ENCODE results near the gene BICDL2.

BICDL2 gene

GRCh38 chr16:3007059-3007956 lies 29.4 kb downstream of the BICDL2 start:
- peak; percentile 79 for DNase-seq

- DNase-seq: peak; percentile 69
These were observed 31.9 kb downstream of the BICDL2 start for GRCh38 chr16:3004781-3005284.

GRCh38 chr16:3004319-3004718 lies 32.4 kb downstream of the BICDL2 start:
- DNase-seq: peak; percentile 77

GRCh38 chr16:3003582-3004270 lies 33.0 kb downstream of the BICDL2 start:
- DNase-seq: peak; percentile 100

- DNase-seq: no peak
These were observed 35.4 kb downstream of the BICDL2 start for GRCh38 chr16:3001316-3001715.

GRCh38 chr16:3000540-3000939 lies 36.2 kb downstream of the BICDL2 start:
- DNase-seq: no peak

- DNase-seq: no peak
These were observed 36.8 kb downstream of the BICDL2 start for GRCh38 chr16:2999929-3000328.

- DNase-seq: no peak
These were observed 40.4 kb downstream of the BICDL2 start for GRCh38 chr16:2996298-2996697.

- no peak for DNase-seq
These were observed 44.2 kb downstream of the BICDL2 start for GRCh38 chr16:2992383-2993081.

- no peak for DNase-seq
These were observed 45.0 kb downstream of the BICDL2 start for GRCh38 chr16:2991566-2992261.

- DNase-seq: no peak
These were observed 45.9 kb downstream of the BICDL2 start for GRCh38 chr16:2990891-2991290.

GRCh38 chr16:2988590-2989099 lies 48.1 kb downstream of the BICDL2 start:
- DNase-seq: no peak

- DNase-seq: no peak
These were observed 48.9 kb downstream of the BICDL2 start for GRCh38 chr16:2987833-2988232.

GRCh38 chr16:2987286-2987685 lies 49.5 kb downstream of the BICDL2 start:
- no peak for DNase-seq

- DNase-seq: no peak
These were observed 50.0 kb downstream of the BICDL2 start for GRCh38 chr16:2986623-2987188.

GRCh38 chr16:2985893-2986355 lies 50.8 kb downstream of the BICDL2 start:
- DNase-seq: no peak

- no peak for DNase-seq
These were observed 51.3 kb downstream of the BICDL2 start for GRCh38 chr16:2985462-2985861.

GRCh38 chr16:2983706-2984136 lies 53.0 kb downstream of the BICDL2 start:
- DNase-seq: peak; percentile 87

- no peak for DNase-seq
These were observed 54.3 kb downstream of the BICDL2 start for GRCh38 chr16:2982402-2982801.

- DNase-seq: no peak
These were observed 54.9 kb downstream of the BICDL2 start for GRCh38 chr16:2981899-2982250.

- no peak for DNase-seq
These were observed 55.4 kb downstream of the BICDL2 start for GRCh38 chr16:2981177-2981898.

Data from RPMI8226 (cell line).